ENCODE data around the gene NFASC. TPM values are rescaled to one million over a fixed set of nuclear protein-coding genes. Genes with fewer than 3 reads are reported as not detected.

Gene NFASC
- total RNA-seq, 2 experiments from 2014 or later = not detected

- no peaks in the 10 kb centered on the region for H3K4me1 Mint-ChIP-seq (ENCODE audit: low read depth)
These were observed 3.5 kb upstream of the NFASC start for GRCh38 chr1:204867203-204867602.

GRCh38 chr1:204867666-204868339 is 2.9 kb upstream of the NFASC start:
- Histone ChIP-seq H3K27ac (ENCODE audit: low read depth in 1 of 2, low read length in 2 of 2) (no peak overlapping the region), H3K4me1 (ENCODE audit: insufficient read depth, low read length) (no peaks in the 10 kb centered on the region), H3K9me3 (ENCODE audit: control insufficient read depth in 1 of 2, insufficient read depth in 1 of 2, low read length in 2 of 2) (no peaks in the 10 kb centered on the region), H3K4me3 (ENCODE audit: low read length) (no peak overlapping the region), H3K36me3 (ENCODE audit: insufficient read depth, low read length) (no peaks in the 10 kb centered on the region), H3K27me3 (ENCODE audit: control insufficient read depth in 1 of 2, insufficient read depth in 2 of 2, low read length in 2 of 2) (peaks cover 0 to 5% of the 10 kb centered on the region in 2 experiments)
- ChIA-PET CTCF (no interaction called here), POLR2A (no interaction called here)
- TF ChIP-seq CTCF (IDR thresholded peaks at IDR 0.05) = no peak
- no peaks in the 10 kb centered on the region for H3K9me3 Mint-ChIP-seq
- H3K4me3 Mint-ChIP-seq = no peak overlapping the region
- DNase-seq (no peak), ATAC-seq (ENCODE audit: poor library complexity) (no peak)
- H3K27me3 Mint-ChIP-seq = peaks cover 25% of the 10 kb centered on the region
- intact Hi-C loops (cut with DNase I, micrococcal nuclease) = no loop called here
- no peaks in the 10 kb centered on the region for H3K4me1 Mint-ChIP-seq (ENCODE audit: low read depth)
- H3K27ac Mint-ChIP-seq = no peak overlapping the region
- H3K36me3 Mint-ChIP-seq (ENCODE audit: low read depth) = no peaks in the 10 kb centered on the region

More at GRCh38 chr1:204867203-204867602, 3.5 kb upstream of the NFASC start:
- intact Hi-C loops (cut with DNase I, micrococcal nuclease) = no loop called here
- ChIA-PET CTCF (no interaction called here), POLR2A (no interaction called here)
- no peaks in the 10 kb centered on the region for H3K9me3 Mint-ChIP-seq
- Histone ChIP-seq H3K27ac (ENCODE audit: low read depth in 1 of 2, low read length in 2 of 2) (no peak overlapping the region), H3K9me3 (ENCODE audit: control insufficient read depth in 1 of 2, insufficient read depth in 1 of 2, low read length in 2 of 2) (no peaks in the 10 kb centered on the region), H3K4me1 (ENCODE audit: insufficient read depth, low read length) (no peaks in the 10 kb centered on the region), H3K4me3 (ENCODE audit: low read length) (no peak overlapping the region), H3K27me3 (ENCODE audit: control insufficient read depth in 1 of 2, insufficient read depth in 2 of 2, low read length in 2 of 2) (peaks cover 0 to 5% of the 10 kb centered on the region in 2 experiments), H3K36me3 (ENCODE audit: insufficient read depth, low read length) (no peaks in the 10 kb centered on the region)
- H3K27ac Mint-ChIP-seq = no peak overlapping the region
- H3K36me3 Mint-ChIP-seq (ENCODE audit: low read depth) = no peaks in the 10 kb centered on the region
- TF ChIP-seq CTCF (IDR thresholded peaks at IDR 0.05) = no peak
- no peak for DNase-seq
- no peak overlapping the region for H3K4me3 Mint-ChIP-seq
- H3K27me3 Mint-ChIP-seq = peaks cover 26% of the 10 kb centered on the region
- ATAC-seq (ENCODE audit: poor library complexity) = no peak

GRCh38 chr1:204868340-204868700 is 2.3 kb upstream of the NFASC start:
- no peak for TF ChIP-seq CTCF (IDR thresholded peaks at IDR 0.05)
- Histone ChIP-seq H3K4me1 (ENCODE audit: insufficient read depth, low read length) (no peaks in the 10 kb centered on the region), H3K36me3 (ENCODE audit: insufficient read depth, low read length) (no peaks in the 10 kb centered on the region), H3K4me3 (ENCODE audit: low read length) (no peak overlapping the region), H3K9me3 (ENCODE audit: control insufficient read depth in 1 of 2, insufficient read depth in 1 of 2, low read length in 2 of 2) (no peaks in the 10 kb centered on the region), H3K27me3 (ENCODE audit: control insufficient read depth in 1 of 2, insufficient read depth in 2 of 2, low read length in 2 of 2) (peaks cover 0 to 1% of the 10 kb centered on the region in 2 experiments), H3K27ac (ENCODE audit: low read depth in 1 of 2, low read length in 2 of 2) (no peak overlapping the region)
- Mint-ChIP-seq H3K4me1 (ENCODE audit: low read depth) (no peaks in the 10 kb centered on the region), H3K27me3 (peaks cover 26% of the 10 kb centered on the region), H3K36me3 (ENCODE audit: low read depth) (no peaks in the 10 kb centered on the region), H3K27ac (no peak overlapping the region), H3K4me3 (no peak overlapping the region), H3K9me3 (no peaks in the 10 kb centered on the region)
- CTCF ChIA-PET = no interaction called here
- DNase-seq = no peak
- intact Hi-C loops (cut with DNase I, micrococcal nuclease) = no loop called here
- POLR2A ChIA-PET = no interaction called here
- no peak for ATAC-seq (ENCODE audit: poor library complexity)
